Measurements from ENCODE around the gene CFAP299. TPM values are rescaled to one million over a fixed set of nuclear protein-coding genes. Genes with fewer than 3 reads are reported as not detected.
A peak's percentile ranks its signal among the peaks of the same experiment; 100 is the strongest.

The CFAP299 gene
- total and polyA plus RNA-seq, 9 of the 15 experiments (the other 6 are each of a cell fraction or from before 2014, with no cell fraction given) = 0.09 to 3.0 (median 0.76) TPM

DNA sequence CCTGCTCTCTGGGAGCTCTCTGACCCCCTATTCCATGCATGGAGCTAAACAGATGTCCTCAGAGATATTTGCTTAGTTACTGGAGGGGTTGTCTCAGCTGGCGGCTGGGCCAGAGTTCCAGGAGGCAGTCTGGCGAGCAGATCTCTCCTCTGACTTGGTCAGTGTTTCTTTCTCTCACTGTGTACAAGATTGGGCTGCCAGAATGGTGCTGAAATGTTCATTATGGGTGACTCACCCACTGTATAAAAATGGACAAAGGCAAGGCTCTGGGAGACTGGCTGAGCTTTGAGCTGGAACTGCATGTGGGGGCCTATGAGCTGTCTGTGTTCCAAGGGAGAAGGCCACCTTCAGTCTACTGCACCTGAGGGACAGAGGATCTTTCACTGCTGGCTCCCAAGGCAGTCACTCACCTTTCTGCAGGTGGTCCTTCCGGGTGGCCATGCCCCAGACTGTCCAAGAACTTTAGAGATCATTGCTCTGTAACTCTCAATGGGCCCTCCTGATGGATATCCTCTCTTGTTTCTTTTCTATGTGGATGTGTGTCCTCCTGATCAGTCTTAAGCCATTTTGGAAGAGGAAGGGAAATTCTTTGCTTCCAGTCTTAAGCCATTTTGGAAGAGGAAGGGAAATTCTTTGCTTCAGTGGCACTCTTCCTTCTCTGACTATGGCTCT, 88.2 kb downstream of the CFAP299 start (continued):
- no peak for TF ChIP-seq ZNF280A (IDR thresholded peaks at IDR 0.05; ENCODE audit: low read depth, partially characterized antibody)
- TF ChIP-seq PML (IDR thresholded peaks at IDR 0.05; ENCODE audit: low read length) = no peak
- no peak for TF ChIP-seq ELK3 (CRISPR knock-in tag; IDR thresholded peaks at IDR 0.05)
- TF ChIP-seq, protein P1, sequence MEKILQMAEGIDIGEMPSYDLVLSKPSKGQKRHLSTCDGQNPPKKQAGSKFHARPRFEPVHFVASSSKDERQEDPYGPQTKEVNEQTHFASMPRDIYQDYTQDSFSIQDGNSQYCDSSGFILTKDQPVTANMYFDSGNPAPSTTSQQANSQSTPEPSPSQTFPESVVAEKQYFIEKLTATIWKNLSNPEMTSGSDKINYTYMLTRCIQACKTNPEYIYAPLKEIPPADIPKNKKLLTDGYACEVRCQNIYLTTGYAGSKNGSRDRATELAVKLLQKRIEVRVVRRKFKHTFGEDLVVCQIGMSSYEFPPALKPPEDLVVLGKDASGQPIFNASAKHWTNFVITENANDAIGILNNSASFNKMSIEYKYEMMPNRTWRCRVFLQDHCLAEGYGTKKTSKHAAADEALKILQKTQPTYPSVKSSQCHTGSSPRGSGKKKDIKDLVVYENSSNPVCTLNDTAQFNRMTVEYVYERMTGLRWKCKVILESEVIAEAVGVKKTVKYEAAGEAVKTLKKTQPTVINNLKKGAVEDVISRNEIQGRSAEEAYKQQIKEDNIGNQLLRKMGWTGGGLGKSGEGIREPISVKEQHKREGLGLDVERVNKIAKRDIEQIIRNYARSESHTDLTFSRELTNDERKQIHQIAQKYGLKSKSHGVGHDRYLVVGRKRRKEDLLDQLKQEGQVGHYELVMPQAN (IDR thresholded peaks at IDR 0.05; ENCODE audit: borderline replicate concordance) = no peak
- peak; percentile 64; the same call in 1 of the 2 replicates for TF ChIP-seq ZNF644 (tag; IDR thresholded peaks at IDR 0.05; ENCODE audit: low read depth)
- TF ChIP-seq TBP (optimal IDR thresholded peaks at IDR 0.05; ENCODE audit: low read depth, low read length) = no peak
- no peak for TF ChIP-seq MIER1 (IDR thresholded peaks at IDR 0.05; ENCODE audit: low read depth)
- TF ChIP-seq GABPA (tag; conservative IDR thresholded peaks at IDR 0.05; ENCODE audit: low read depth) = no peak
- no peak for TF ChIP-seq TSC22D4 (tag; IDR thresholded peaks at IDR 0.05)
- peak; percentile 39; the same call in 1 of the 2 replicates for TF ChIP-seq TCF3 (CRISPR knock-in tag; IDR thresholded peaks at IDR 0.05)
- TF ChIP-seq STAG1 (CRISPR knock-in tag; IDR thresholded peaks at IDR 0.05; ENCODE audit: borderline replicate concordance) = no peak
- peak; percentile 9; the same call in 1 of the 2 replicates for TF ChIP-seq ZNF23 (CRISPR knock-in tag; IDR thresholded peaks at IDR 0.05)
- TF ChIP-seq ZKSCAN3 (CRISPR knock-in tag; IDR thresholded peaks at IDR 0.05) = no peak
- 0 out of 2 replicates have a peak, but pooled peaks have one; percentile 11 for TF ChIP-seq SMAD3 (CRISPR knock-in tag; conservative IDR thresholded peaks at IDR 0.05)
- no peak for TF ChIP-seq SMAD2 (IDR thresholded peaks at IDR 0.05; ENCODE audit: low read depth, low read length)
- no peak for TF ChIP-seq PRPF4 (IDR thresholded peaks at IDR 0.05; ENCODE audit: insufficient read depth, low read depth, low read length, poor library complexity, severe bottlenecking)
- TF ChIP-seq, protein P2, sequence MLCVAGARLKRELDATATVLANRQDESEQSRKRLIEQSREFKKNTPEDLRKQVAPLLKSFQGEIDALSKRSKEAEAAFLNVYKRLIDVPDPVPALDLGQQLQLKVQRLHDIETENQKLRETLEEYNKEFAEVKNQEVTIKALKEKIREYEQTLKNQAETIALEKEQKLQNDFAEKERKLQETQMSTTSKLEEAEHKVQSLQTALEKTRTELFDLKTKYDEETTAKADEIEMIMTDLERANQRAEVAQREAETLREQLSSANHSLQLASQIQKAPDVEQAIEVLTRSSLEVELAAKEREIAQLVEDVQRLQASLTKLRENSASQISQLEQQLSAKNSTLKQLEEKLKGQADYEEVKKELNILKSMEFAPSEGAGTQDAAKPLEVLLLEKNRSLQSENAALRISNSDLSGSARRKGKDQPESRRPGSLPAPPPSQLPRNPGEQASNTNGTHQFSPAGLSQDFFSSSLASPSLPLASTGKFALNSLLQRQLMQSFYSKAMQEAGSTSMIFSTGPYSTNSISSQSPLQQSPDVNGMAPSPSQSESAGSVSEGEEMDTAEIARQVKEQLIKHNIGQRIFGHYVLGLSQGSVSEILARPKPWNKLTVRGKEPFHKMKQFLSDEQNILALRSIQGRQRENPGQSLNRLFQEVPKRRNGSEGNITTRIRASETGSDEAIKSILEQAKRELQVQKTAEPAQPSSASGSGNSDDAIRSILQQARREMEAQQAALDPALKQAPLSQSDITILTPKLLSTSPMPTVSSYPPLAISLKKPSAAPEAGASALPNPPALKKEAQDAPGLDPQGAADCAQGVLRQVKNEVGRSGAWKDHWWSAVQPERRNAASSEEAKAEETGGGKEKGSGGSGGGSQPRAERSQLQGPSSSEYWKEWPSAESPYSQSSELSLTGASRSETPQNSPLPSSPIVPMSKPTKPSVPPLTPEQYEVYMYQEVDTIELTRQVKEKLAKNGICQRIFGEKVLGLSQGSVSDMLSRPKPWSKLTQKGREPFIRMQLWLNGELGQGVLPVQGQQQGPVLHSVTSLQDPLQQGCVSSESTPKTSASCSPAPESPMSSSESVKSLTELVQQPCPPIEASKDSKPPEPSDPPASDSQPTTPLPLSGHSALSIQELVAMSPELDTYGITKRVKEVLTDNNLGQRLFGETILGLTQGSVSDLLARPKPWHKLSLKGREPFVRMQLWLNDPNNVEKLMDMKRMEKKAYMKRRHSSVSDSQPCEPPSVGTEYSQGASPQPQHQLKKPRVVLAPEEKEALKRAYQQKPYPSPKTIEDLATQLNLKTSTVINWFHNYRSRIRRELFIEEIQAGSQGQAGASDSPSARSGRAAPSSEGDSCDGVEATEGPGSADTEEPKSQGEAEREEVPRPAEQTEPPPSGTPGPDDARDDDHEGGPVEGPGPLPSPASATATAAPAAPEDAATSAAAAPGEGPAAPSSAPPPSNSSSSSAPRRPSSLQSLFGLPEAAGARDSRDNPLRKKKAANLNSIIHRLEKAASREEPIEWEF (CRISPR knock-in tag; IDR thresholded peaks at IDR 0.05) = no peak
- peak; percentile 37; the same call in 1 of the 2 replicates for TF ChIP-seq ILK (tag; IDR thresholded peaks at IDR 0.05; ENCODE audit: borderline replicate concordance, low read depth)

Measured in K562 (cell line).